ENCODE results near the gene TRIM63. TPM values are rescaled to one million over a fixed set of nuclear protein-coding genes. Genes with fewer than 3 reads are reported as not detected.
"Not testable (repeated sequence)": the region's sequence is repeated elsewhere in the genome, so short reads cannot be mapped to it uniquely, and the experiment has no call there.

The TRIM63 gene
- total RNA-seq, 4 donors from 2014 or later, result 0.60 to 0.74 TPM; not detected in 2

DNA sequence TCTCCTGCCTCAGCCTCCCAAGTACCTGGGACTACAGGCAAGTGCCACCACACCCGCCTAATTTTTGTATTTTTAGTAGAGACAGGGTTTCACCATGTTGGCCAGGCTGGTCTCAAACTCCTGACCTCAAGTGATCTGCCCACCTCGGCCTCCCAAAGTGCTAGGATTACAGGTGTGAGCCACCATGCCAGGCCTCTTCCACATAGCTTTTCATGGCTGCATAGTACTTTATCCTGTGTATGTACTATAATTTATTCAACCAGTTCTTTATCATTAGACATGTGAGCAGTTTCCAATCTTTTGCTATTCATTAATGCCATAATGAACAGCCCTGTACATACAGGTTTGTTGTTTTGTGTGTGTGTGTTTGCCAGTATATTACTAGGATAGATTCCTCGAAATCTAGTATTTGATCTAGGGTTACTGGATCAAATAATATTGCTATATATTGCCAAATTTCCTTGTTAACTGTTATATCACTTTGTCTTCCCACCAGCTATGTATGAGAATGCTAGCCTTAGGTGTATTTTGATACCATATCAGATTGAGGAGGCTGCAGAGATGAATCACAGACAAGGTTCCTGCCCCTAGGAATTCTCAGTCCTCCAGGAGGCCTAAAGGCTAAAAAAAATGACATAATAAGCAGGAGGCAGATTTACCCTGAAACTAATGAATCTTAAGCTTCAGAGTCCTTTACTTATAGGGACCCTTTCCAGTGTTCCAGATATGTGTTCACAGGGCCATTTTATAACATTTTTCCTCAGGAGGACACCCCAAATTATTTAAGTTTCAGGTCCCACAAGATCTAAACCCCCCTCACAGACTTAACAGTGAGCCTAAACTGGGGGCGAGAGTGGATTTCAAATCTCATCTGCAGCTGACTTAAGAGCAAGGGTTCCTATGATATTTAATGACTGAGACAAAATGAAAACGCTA is 42.1 kb upstream of the TRIM63 start:
- DNase-seq (ENCODE audit: low spot score), result no peak
- TF ChIP-seq, protein P1, sequence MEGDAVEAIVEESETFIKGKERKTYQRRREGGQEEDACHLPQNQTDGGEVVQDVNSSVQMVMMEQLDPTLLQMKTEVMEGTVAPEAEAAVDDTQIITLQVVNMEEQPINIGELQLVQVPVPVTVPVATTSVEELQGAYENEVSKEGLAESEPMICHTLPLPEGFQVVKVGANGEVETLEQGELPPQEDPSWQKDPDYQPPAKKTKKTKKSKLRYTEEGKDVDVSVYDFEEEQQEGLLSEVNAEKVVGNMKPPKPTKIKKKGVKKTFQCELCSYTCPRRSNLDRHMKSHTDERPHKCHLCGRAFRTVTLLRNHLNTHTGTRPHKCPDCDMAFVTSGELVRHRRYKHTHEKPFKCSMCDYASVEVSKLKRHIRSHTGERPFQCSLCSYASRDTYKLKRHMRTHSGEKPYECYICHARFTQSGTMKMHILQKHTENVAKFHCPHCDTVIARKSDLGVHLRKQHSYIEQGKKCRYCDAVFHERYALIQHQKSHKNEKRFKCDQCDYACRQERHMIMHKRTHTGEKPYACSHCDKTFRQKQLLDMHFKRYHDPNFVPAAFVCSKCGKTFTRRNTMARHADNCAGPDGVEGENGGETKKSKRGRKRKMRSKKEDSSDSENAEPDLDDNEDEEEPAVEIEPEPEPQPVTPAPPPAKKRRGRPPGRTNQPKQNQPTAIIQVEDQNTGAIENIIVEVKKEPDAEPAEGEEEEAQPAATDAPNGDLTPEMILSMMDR (IDR thresholded peaks at IDR 0.05), result no peak
- no peak for ATAC-seq (ENCODE audit: low FRiP score)

DNA sequence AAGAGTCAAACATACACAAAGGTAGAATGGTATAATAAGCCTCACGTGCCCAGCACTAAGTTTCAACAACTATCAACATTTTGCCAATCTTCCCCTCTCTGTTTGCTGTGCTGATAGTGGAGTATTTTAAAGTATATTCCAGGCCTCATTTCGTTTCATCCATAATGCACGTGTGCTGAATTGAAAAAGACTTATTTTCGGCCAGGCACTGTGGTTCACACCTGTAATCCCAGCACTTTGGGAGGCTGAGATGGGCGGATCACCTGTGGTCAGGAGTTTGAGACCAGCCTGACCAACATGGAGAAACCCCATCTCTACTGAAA is 37.8 kb upstream of the TRIM63 start:
- not testable (repeated sequence) for DNase-seq (ENCODE audit: low spot score); ATAC-seq (ENCODE audit: low FRiP score)

DNA sequence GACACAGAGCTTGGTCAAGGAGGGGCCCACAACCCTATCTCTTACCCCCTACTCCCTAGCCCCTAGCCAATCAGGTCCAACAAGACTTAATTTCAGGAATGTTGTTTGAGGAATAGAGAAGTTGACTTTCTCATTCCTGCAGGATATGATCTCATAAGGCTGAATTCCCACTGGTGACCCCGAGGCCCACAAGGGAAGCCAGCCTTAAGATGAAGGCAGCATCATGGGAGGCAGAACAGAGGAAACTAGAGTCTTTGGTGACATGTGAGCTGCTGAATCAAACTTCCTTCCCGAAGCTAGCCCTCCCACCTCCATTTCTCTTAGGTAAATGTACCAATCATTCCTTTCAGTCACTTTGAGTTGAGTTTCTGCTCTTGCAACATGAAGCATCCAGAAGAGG is 35.1 kb upstream of the TRIM63 start:
- no peak for DNase-seq (ENCODE audit: low spot score)
- no peak for ATAC-seq (ENCODE audit: low FRiP score)
- TF ChIP-seq, protein P1 (IDR thresholded peaks at IDR 0.05), result no peak

DNA sequence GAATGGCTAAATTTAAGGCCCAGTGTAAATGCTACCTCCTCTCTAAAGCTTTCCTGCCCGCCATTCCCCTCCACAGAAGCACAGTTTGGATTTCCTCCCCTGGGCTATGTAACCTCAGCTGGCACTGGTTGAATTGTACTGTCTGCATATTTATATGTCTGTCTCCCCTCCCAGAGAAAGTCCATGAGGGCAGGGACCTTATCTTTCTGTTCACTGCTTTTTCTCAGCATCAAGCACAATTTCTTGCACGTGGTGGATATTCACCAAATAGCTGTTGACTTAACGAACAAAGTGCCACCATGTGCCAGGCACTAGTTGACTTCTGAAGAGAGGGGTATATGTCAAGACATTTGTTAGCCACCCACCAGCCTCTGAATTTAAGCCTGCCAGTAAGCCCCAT is 34.7 kb upstream of the TRIM63 start:
- TF ChIP-seq, protein P1 (IDR thresholded peaks at IDR 0.05), result no peak
- DNase-seq (ENCODE audit: low spot score), result no peak
- no peak for ATAC-seq (ENCODE audit: low FRiP score)

DNA sequence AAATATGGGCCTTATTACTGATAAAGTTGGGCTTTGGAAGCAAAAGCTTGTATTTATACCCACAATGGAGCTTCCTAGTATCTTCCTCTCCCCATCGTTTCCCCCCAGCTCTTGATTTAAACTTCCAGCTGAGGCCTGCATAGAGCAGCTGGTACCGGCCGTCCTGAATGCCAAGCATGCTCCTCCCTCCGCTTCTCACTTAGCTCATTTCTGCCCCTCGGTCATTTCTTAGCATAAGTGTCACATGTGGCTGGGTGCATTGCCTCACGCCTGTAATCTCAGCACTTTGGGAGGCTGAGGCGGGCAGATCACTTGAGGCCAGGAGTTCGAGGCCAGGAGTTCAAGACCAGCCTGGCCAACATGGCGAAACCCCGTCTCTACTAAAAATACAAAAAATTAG is 32.8 kb upstream of the TRIM63 start:
- not testable (repeated sequence) for ATAC-seq (ENCODE audit: low FRiP score); DNase-seq (ENCODE audit: low spot score)

DNA sequence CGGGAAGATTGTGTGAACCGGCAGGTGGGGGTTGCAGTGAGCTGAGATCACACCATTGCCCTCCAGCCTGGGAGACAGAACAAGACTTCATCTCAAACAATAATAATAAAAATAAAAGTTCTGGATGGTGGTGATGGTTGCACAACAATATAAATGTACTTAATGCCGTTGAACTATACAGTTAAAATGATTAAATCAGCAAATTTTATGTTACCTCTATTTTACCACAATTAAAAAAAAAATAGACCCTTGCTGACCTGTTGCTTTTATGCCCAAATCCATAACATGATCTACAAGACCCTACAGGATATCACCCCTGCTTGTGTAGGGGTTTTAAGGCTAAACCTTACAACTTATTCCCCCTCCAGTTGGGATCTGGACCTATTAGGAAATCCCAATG is 32.4 kb upstream of the TRIM63 start:
- no peak for ATAC-seq (ENCODE audit: low FRiP score)

DNA sequence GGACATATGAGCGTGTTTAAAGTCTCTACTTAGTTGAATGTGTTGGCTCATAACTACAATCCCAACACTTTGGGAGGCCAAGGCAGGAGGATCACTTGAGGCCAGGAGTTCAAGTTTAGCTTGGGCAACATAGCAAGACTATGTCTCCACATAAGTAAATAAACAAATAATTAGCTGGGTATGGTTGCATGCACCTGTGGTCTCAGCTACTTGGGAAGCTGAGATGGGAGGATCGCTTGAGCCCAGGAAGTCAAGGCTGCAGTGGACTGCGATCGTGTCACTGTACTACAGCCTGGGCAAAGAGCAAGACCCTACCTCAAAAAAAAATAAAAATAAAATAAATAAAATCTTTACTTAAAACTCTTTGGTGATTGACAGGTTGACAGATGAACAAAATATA is 31.2 kb upstream of the TRIM63 start:
- TF ChIP-seq, protein P1 (IDR thresholded peaks at IDR 0.05), result no peak
- DNase-seq (ENCODE audit: low spot score) (no peak), ATAC-seq (ENCODE audit: low FRiP score) (no peak)

More for the DNA sequence above, 32.4 kb upstream of the TRIM63 start:
- TF ChIP-seq, protein P1 (IDR thresholded peaks at IDR 0.05), result no peak
- no peak for DNase-seq (ENCODE audit: low spot score)

DNA sequence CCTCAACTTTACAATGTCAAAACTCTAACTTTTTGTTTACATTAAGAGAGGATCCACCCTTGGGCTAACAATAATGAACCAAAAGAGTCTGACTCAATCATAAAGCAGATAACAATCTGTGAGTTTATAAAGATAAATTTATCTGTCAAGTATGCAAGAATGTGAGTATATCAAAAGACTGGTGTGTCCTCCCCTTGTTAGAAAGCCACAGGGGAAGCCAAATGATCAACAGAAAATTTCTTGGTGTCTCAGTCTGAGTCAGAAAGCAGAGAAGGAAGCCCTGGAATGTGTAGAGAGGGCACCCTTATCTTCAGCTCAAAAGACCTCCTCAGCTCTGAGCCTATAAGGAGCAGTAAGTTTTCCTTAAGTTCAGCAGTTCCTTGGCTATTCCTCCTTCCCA is 30.3 kb upstream of the TRIM63 start:
- TF ChIP-seq, protein P1 (IDR thresholded peaks at IDR 0.05), result no peak
- no peak for DNase-seq (ENCODE audit: low spot score)
- no peak for ATAC-seq (ENCODE audit: low FRiP score)
